Omental fat pad (tissue), 4 donors: Measurements from ENCODE around the gene ATRN. TPM values are rescaled to one million over a fixed set of nuclear protein-coding genes. Genes with fewer than 3 reads are reported as not detected.

Source experiments
- ATAC-seq: fragments of 150-250 bp; one replicate; pipeline ENCODE4 v1.9.1; 2016; ENCODE audit warnings: mild to moderate bottlenecking, moderate library complexity; ENCODE audit not compliant: low FRiP score
- DNase-seq: peaks from one replicate; pipeline ENCODE4 v3.0.0-alpha.2; 2019; ENCODE audit warnings: low spot score
- total RNA-seq, 4 donors: library from RNA; depleted of rRNA; stranded (reverse); fragments of >200 nt; gene quantifications; one replicate each; pipeline ENCODE4 v1.1.0, GENCODE V29; 2016
- TF ChIP-seq, protein P1 (sequence below), 3 donors: fragments of 450-650 bp; IDR thresholded peaks; one replicate each; pipeline ENCODE4 v1.5.1; 2016 to 2017; ENCODE audit warnings: antibody characterized with exemption in 3 of 3, mild to moderate bottlenecking in 3 of 3, moderate library complexity in 2 of 3

ATRN gene
- total RNA-seq, 4 donors from 2014 or later = 20.2 to 32.9 (median 26.3) TPM

DNA sequence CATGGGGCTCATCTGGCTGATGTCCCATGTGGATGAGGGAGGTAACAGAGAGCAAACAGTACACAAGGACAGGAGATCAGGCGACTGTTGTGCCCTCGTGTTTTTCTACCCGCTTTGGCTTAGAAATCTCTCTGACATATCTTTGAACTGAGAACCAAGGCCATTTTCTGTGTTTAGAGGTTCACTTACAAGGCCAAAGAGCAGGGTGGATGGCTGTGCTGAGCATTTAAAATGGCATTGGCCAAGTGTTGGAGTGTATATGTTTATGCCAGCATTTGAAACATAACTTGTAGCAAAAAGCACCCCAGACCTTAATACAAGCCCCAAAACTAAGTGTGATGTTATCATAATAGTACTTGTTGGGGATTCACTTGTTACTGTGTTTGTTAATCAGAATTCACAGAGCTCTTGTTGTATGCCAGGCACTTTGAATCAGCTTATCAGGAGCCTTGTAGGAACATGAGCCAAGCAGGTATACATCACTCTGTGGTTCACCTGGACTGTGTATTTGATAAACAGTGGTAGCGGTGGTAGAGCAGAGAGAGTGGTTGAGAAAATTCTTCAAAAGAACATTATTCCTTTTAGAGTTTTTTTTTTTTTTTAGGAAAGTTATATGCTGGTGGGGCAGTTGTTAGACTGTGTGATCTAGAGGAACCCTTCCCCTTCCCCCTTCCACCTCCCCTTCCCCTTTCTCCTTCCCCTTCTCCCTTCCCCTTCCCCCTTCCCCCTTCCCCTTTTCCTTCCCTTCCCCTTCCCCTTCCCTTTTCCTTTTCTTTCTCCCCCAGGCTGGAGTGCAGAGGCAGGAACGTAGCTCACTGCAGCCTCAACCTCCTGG lies 71.3 kb downstream of the ATRN start:
- ATAC-seq = no peak
- no peak for DNase-seq
- TF ChIP-seq, protein P1, sequence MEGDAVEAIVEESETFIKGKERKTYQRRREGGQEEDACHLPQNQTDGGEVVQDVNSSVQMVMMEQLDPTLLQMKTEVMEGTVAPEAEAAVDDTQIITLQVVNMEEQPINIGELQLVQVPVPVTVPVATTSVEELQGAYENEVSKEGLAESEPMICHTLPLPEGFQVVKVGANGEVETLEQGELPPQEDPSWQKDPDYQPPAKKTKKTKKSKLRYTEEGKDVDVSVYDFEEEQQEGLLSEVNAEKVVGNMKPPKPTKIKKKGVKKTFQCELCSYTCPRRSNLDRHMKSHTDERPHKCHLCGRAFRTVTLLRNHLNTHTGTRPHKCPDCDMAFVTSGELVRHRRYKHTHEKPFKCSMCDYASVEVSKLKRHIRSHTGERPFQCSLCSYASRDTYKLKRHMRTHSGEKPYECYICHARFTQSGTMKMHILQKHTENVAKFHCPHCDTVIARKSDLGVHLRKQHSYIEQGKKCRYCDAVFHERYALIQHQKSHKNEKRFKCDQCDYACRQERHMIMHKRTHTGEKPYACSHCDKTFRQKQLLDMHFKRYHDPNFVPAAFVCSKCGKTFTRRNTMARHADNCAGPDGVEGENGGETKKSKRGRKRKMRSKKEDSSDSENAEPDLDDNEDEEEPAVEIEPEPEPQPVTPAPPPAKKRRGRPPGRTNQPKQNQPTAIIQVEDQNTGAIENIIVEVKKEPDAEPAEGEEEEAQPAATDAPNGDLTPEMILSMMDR (IDR thresholded peaks at IDR 0.05) = no peak

DNA sequence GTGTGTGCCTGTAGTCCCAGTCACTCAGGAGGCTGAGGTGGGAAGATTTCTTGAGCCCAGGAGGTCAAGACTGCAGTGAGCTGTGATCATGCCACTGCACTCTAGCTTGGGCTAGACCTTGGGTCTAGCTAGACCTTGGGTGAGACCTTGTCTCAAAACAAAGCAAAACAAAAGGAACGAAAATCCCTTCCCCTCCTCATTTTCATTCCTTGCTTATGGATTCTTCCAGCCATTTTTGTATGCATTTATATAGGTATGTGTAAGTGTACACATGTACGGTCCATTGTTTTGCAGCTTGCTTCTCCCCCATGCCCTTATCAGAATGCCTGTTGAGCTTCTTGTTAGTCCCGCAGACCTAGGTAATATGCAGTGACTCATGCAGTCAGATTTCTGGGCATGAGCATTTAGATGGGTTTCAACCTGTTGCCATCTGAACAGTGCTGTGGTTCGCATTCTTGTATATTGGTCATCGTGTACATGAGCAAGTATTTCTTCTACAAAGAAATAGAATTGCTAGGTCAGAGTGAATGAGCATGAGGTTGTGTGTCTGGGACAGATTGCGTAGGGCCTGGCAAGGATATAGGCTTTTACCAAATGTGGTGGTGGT lies 73.2 kb downstream of the ATRN start:
- ATAC-seq = no peak
- no peak for DNase-seq
- TF ChIP-seq, protein P1 (IDR thresholded peaks at IDR 0.05) = no peak

DNA sequence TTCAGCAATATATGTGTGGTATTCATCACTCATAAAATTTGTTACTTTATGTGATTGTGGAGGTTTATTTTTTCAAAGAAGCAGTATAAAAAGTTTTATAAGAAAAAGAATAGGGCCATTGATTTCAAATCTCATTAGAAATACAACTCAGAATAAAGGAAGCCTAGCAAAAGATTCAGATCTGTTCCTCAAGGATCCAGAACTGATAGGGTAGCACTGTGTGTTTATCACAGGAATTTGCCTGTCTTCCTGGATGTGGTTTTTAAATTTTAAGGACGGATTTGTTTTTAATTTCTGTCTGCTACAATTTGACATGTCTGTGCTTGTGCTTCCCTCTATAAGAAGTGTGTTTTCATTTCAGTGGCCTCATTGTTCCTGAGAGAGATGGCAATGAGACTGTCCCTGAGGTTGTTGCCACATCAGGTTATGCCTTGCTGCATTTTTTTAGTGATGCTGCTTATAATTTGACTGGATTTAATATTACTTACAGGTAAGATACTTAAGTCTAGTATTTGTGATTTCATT lies 74.6 kb downstream of the ATRN start:
- ATAC-seq (no peak), DNase-seq (no peak)
- TF ChIP-seq, protein P1 (IDR thresholded peaks at IDR 0.05) = no peak

DNA sequence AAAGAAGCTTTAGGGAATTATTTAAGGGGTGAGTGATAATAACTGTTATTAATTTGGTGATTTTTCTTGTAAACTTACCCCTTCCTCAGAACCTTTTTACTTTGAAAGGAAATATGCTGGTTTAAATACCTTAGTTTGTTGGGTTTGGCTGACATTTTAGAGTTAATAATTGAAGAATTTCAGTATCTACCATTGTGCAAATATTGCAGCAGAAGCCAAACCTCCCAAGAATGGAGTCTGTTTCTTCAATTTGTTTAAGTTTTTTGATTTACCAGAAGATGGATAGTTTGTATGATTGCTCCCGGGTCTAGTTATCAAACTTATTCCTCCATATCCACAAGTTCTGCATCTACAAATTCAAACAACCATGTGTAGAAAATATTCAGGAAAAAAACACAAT lies 77.1 kb downstream of the ATRN start:
- DNase-seq = no peak
- TF ChIP-seq, protein P1 (IDR thresholded peaks at IDR 0.05) = no peak
- no peak for ATAC-seq

DNA sequence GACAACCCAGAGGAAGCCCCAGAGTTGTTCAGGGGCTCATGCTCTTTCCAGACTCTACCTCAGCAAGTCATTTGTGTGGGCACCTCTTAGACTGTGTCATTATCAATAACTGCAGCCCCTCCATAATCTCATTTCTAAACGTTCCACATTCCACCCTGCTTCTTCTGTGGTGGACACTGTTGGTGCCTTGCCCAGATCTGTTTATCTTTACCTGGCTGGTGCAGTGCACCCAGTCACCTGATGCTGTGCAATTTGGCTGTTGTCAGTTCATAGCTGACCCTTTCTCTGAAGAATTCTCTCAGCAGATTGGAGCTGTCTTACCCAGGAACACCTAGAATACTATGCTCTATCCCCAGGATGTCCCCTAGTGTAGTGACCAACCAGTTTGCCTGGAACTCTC lies 80.0 kb downstream of the ATRN start:
- ATAC-seq (no peak), DNase-seq (no peak)
- TF ChIP-seq, protein P1 (IDR thresholded peaks at IDR 0.05) = no peak

DNA sequence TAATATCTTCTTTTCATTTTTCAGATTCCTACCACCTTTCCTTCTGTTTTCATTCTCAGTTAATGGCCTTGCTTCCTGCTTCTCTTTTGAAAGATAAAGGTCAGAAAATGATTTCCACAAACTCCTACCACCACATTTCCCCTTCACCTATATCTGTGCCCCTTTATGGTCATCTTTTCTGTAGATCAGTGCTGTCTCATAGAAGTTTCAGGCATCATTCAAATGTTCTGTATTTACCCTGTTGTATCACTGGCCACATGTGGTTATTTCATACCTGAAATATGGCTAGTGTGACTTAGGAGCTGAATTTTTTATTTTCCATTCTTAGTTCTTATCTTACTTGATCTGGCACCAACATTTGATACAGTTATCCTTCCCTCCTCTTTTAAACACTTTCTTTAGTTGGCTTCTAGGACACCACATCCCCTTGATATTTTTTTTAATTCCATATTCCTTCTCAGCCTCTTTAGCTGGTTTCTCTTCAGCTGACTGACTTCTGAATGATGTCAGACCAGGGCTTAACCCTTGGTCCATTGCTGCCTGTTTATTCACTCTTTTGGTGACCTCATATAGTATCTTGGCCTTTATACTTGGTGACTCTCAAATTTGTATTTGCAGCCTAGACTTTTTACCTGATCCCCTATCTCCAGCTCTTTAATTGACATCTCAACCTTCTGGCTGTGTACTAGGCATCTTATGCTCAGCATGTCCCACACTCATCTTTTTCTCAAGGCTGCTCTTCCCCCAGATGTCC lies 81.0 kb downstream of the ATRN start:
- TF ChIP-seq, protein P1 (IDR thresholded peaks at IDR 0.05) = no peak
- DNase-seq (no peak), ATAC-seq (no peak)
